IMR-90 (cell line): ENCODE measurements around the gene EPOP. TPM values are rescaled to one million over a fixed set of nuclear protein-coding genes. Genes with fewer than 3 reads are reported as not detected.
A peak's percentile ranks its signal among the peaks of the same experiment; 100 is the strongest.

Experiments used
- ATAC-seq: fragments of 200-7000 bp; cut with Tn5 transposase; 2 replicates; pipeline ENCODE4 v1.9.1; 2020; ENCODE audit warnings: low read depth, mild to moderate bottlenecking, moderate library complexity
- BruUV-seq: library from RNA; stranded (reverse); fragments of 400-500 nt; replicated peaks from 2 replicates; lab custom pipeline; 2021; lab: Mats Ljungman, UMichigan
- CTCF ChIA-PET: fragments of 300-600 bp; formaldehyde crosslinking; extraction: SDS; loops from one replicate; lab custom pipeline; 2021; ENCODE audit warnings: antibody characterized with exemption; lab: Yijun Ruan, JAX
- POLR2A ChIA-PET: fragments of 300-600 bp; sonication (Branson Sonifier 250); formaldehyde crosslinking; loops from one replicate; lab custom pipeline; 2022; ENCODE audit warnings: antibody characterized with exemption; ENCODE audit not compliant: unreplicated experiment; lab: Charles Lee
- DNase-seq: peaks from one replicate; pipeline ENCODE4 v3.0.0; 2013
- H2AFZ ChIP-seq: replicated peaks from 2 replicates; pipeline ENCODE3; 2013; ENCODE audit warnings: low read length, mild to moderate bottlenecking; ENCODE audit not compliant: poor library complexity
- H2AK5ac ChIP-seq: 2 replicates; pipeline ENCODE4 v1.6.1; 2013; ENCODE audit warnings: low read depth, low read length, inconsistent platforms
- H2AK9ac ChIP-seq: replicated peaks from 2 replicates; pipeline ENCODE3; 2013; ENCODE audit warnings: mild to moderate bottlenecking, low read depth, low read length, moderate library complexity; ENCODE audit not compliant: poor library complexity
- H2BK120ac ChIP-seq: 2 replicates; pipeline ENCODE4 v1.6.1; 2013; ENCODE audit warnings: low read depth, low read length, inconsistent platforms
- H2BK15ac ChIP-seq: 3 replicates; pipeline ENCODE4 v1.6.1; 2013; ENCODE audit warnings: low read depth, low read length, inconsistent platforms
- H2BK20ac ChIP-seq: 2 replicates; pipeline ENCODE4 v1.6.1; 2013; ENCODE audit warnings: low read depth, mild to moderate bottlenecking, inconsistent platforms, low read length, moderate library complexity
- H2BK5ac ChIP-seq: 2 replicates; pipeline ENCODE4 v1.6.1; 2013; ENCODE audit warnings: mild to moderate bottlenecking, low read depth, low read length, inconsistent platforms; ENCODE audit not compliant: poor library complexity, severe bottlenecking
- H3K14ac ChIP-seq: replicated peaks from 2 replicates; pipeline ENCODE4 v1.6.1; 2013; ENCODE audit warnings: low read depth, low read length, inconsistent platforms
- H3K18ac ChIP-seq: 2 replicates; pipeline ENCODE4 v1.6.1; 2013; ENCODE audit warnings: low read depth, low read length, control low read depth
- H3K23ac ChIP-seq: 2 replicates; pipeline ENCODE4 v1.6.1; 2013; ENCODE audit warnings: low read depth, low read length, inconsistent platforms
- H3K27ac ChIP-seq: 2 replicates; pipeline ENCODE4 v1.5.1; 2013; ENCODE audit warnings: mild to moderate bottlenecking, control low read depth, low read length; ENCODE audit not compliant: insufficient read depth
- H3K27me3 ChIP-seq: 2 replicates; pipeline ENCODE4 v1.6.1; 2013; ENCODE audit warnings: low read length; ENCODE audit not compliant: control insufficient read depth, insufficient read depth
- H3K36me3 ChIP-seq: 2 replicates; pipeline ENCODE4 v1.6.1; 2013; ENCODE audit warnings: low read length, mixed read lengths; ENCODE audit not compliant: control insufficient read depth, insufficient read depth
- H3K4ac ChIP-seq: 2 replicates; pipeline ENCODE4 v1.6.1; 2013; ENCODE audit warnings: low read depth, low read length, inconsistent platforms
- H3K4me1 ChIP-seq: 2 replicates; pipeline ENCODE4 v1.6.1; 2013; ENCODE audit warnings: low read length, mixed read lengths; ENCODE audit not compliant: control insufficient read depth, insufficient read depth
- H3K4me2 ChIP-seq: 2 replicates; pipeline ENCODE4 v1.6.1; 2013; ENCODE audit warnings: low read depth, mild to moderate bottlenecking, control low read depth, low read length, moderate library complexity
- H3K4me3 ChIP-seq: 2 replicates; pipeline ENCODE4 v1.5.1; 2013; ENCODE audit warnings: low read depth, mild to moderate bottlenecking, control low read depth, low read length, moderate library complexity; ENCODE audit not compliant: insufficient read depth
- H3K56ac ChIP-seq: 2 replicates; pipeline ENCODE4 v1.6.1; 2013; ENCODE audit warnings: low read length, inconsistent platforms; ENCODE audit not compliant: insufficient read depth; ENCODE audit errors: extremely low read depth
- H3K79me1 ChIP-seq, 2 experiments: 2 replicates each; pipeline ENCODE4 v1.6.1; 2013; ENCODE audit warnings: low read length in 2 of 2, inconsistent platforms in 1 of 2, low read depth in 1 of 2
- H3K9ac ChIP-seq: 2 replicates; pipeline ENCODE4 v1.6.1; 2013; ENCODE audit warnings: low read depth, low read length, control low read depth
- H3K9me1 ChIP-seq: 2 replicates; pipeline ENCODE4 v1.6.1; 2013; ENCODE audit warnings: low read length, inconsistent platforms; ENCODE audit not compliant: insufficient read depth
- H3K9me3 ChIP-seq: 2 replicates; pipeline ENCODE4 v1.6.1; 2013; ENCODE audit warnings: low read length; ENCODE audit not compliant: control insufficient read depth, insufficient read depth
- H4K20me1 ChIP-seq: 2 replicates; pipeline ENCODE4 v1.6.1; 2013; ENCODE audit warnings: low read length, inconsistent platforms; ENCODE audit not compliant: insufficient read depth
- H4K5ac ChIP-seq: 2 replicates; pipeline ENCODE4 v1.6.1; 2013; ENCODE audit warnings: mild to moderate bottlenecking, low read depth, low read length, control low read depth
- H4K8ac ChIP-seq, 2 experiments: 2 replicates each; pipeline ENCODE4 v1.6.1; 2013; ENCODE audit warnings: low read depth in 2 of 2, low read length in 2 of 2, control low read depth in 1 of 2, inconsistent platforms in 1 of 2
- H4K91ac ChIP-seq: 2 replicates; pipeline ENCODE4 v1.6.1; 2013; ENCODE audit warnings: low read depth, low read length, inconsistent platforms; ENCODE audit not compliant: insufficient read depth
- BHLHE40 ChIP-seq: fragments of 150-350 bp; IDR thresholded peaks from 2 replicates; pipeline ENCODE4 v1.6.1; 2016; ENCODE audit warnings: mild to moderate bottlenecking, low read depth, low read length
- MAFK ChIP-seq: IDR thresholded peaks from 2 replicates; pipeline ENCODE4 v1.6.1; 2012; ENCODE audit warnings: low read depth, low read length, improper control_type of control experiment
- MAZ ChIP-seq: IDR thresholded peaks from 2 replicates; pipeline ENCODE4 v1.6.1; 2012; ENCODE audit warnings: low read depth, mild to moderate bottlenecking, low read length, improper control_type of control experiment, moderate library complexity, borderline replicate concordance
- MXI1 ChIP-seq: IDR thresholded peaks from 2 replicates; pipeline ENCODE4 v1.6.1; 2012; ENCODE audit warnings: low read depth, mild to moderate bottlenecking, low read length, moderate library complexity, borderline replicate concordance
- RCOR1 ChIP-seq: IDR thresholded peaks from 2 replicates; pipeline ENCODE4 v1.6.1; 2012; ENCODE audit warnings: mild to moderate bottlenecking, low read length, improper control_type of control experiment; ENCODE audit not compliant: insufficient replicate concordance
- RFX5 ChIP-seq: IDR thresholded peaks from 2 replicates; pipeline ENCODE4 v1.8.0; 2012; ENCODE audit warnings: low read depth, mild to moderate bottlenecking, low read length, moderate library complexity
- SMC3 ChIP-seq: fragments of 150-350 bp; IDR thresholded peaks from 2 replicates; pipeline ENCODE4 v1.6.1; 2016; ENCODE audit warnings: low read depth, mild to moderate bottlenecking, antibody characterized with exemption, low read length, moderate library complexity
- WGBS, 2 experiments: methylation state at CpG; one replicate each; pipeline versions ENCODE4 v1.1.5 to v1.1.7; 2013; ENCODE audit warnings: missing lambda C conversion rate in 2 of 2; ENCODE audit not compliant: insufficient read length in 1 of 2; ENCODE audit errors: extremely low coverage in 2 of 2; 5-methylcytosine and 5-hydroxymethylcytosine counted together
- dilution Hi-C: fragments of 300-500 bp; cut with HindIII; formaldehyde crosslinking; loops from one replicate; pipeline ENCODE4 v1.14.3; 2018; ENCODE audit warnings: low sequenced_read_pairs; ENCODE audit not compliant: unreplicated experiment
- in situ Hi-C: fragments of 300-500 bp; cut with MboI; formaldehyde crosslinking; loops from 3 replicates; pipeline ENCODE4 v1.14.3; 2019; ENCODE audit warnings: low sequenced_read_pairs, inconsistent platforms, mixed read lengths
- intact Hi-C: fragments of 100-400 bp; cut with micrococcal nuclease; formaldehyde crosslinking; loops from 2 replicates; pipeline ENCODE4 v1.10.0; 2022
- polyA plus RNA-seq, 3 experiments: library from polyadenylated mRNA; depleted of rRNA; stranded (reverse); fragments of >200 nt; gene quantifications; 2 replicates each; pipeline ENCODE4 v1.2.3, GENCODE V29; 2012; ENCODE audit warnings: low replicate concordance in 1 of 3
- total RNA-seq: library from RNA; depleted of rRNA; stranded (reverse); fragments of >200 nt; gene quantifications from 2 replicates; pipeline ENCODE4 v1.2.3, GENCODE V29; 2012

EPOP gene
- total and polyA plus RNA-seq, 2 of the 4 experiments (the other 2 are of a cell fraction), result 0.36 to 0.82 TPM

GRCh38 chr17:38671939-38672720, 2.6 kb downstream of the EPOP start:
- no peak overlapping the region for H4K8ac ChIP-seq
- intact Hi-C loops, result no loop called here
- ATAC-seq, result no peak

More at GRCh38 chr17:38671939-38672720, 2.6 kb downstream of the EPOP start:
- 0 out of 2 replicates have a peak, but pooled peaks cover 4% of the 10 kb centered on the region for H4K20me1 ChIP-seq
- ChIA-PET CTCF (no interaction called here), POLR2A (no interaction called here)
- H2BK15ac ChIP-seq, result no peak overlapping the region
- no peak overlapping the region for H3K4me2 ChIP-seq
- H2BK20ac ChIP-seq, result no peak overlapping the region
- peaks cover 65% of the 10 kb centered on the region for H3K27me3 ChIP-seq
- H3K36me3 ChIP-seq, result no peaks in the 10 kb centered on the region
- H3K4me3 ChIP-seq, result no peak overlapping the region
- H3K9me1 ChIP-seq, result no peaks in the 10 kb centered on the region
- no peak overlapping the region for H2BK120ac ChIP-seq
- BruUV-seq, result no TSS peak
- H3K79me1 ChIP-seq, result no peaks in the 10 kb centered on the region
- peak overlapping the region; percentile 12 for H2AK9ac ChIP-seq
- no peak for DNase-seq
- no peak overlapping the region for H2AFZ ChIP-seq
- no peak overlapping the region for H3K14ac ChIP-seq
- H4K91ac ChIP-seq, result no peak overlapping the region
- H3K4me1 ChIP-seq, result no peaks in the 10 kb centered on the region
- no peak overlapping the region for H4K5ac ChIP-seq
- H2AK5ac ChIP-seq, result no peak overlapping the region
- no CpG with 5 or more reads among the region's 12 CpGs for WGBS, 2 experiments
- H3K9me3 ChIP-seq, result no peaks in the 10 kb centered on the region
- dilution Hi-C loops, result no loop called here
- no peak overlapping the region for H3K18ac ChIP-seq
- H2BK5ac ChIP-seq, result no peak overlapping the region
- H3K9ac ChIP-seq, result no peak overlapping the region
- TF ChIP-seq MAFK (no peak), SMC3 (no peak), MXI1 (no peak), RFX5 (no peak), RCOR1 (no peak), BHLHE40 (no peak), MAZ (no peak)
- no peak overlapping the region for H3K23ac ChIP-seq
- in situ Hi-C loops, result no loop called here
- H3K27ac ChIP-seq, result no peak overlapping the region
- H3K4ac ChIP-seq, result no peak overlapping the region
- no peak overlapping the region for H3K56ac ChIP-seq
